DOHH2 (cell line): Measurements from ENCODE around the gene UCP3.

Experiments used
- H3F3A ChIP-seq: fragments of 200-600 bp; sonication (generic), shearing (Covaris generic); 2 replicates; pipeline ENCODE4 v1.6.0; 2016; ENCODE audit warnings: antibody characterized with exemption, mild to moderate bottlenecking; ENCODE audit not compliant: control insufficient read depth, insufficient read depth
- H3K27ac ChIP-seq: fragments of 200-600 bp; sonication (generic); 2 replicates; pipeline ENCODE4 v1.5.1; 2014; ENCODE audit warnings: low read depth, mild to moderate bottlenecking, low read length, moderate library complexity
- H3K27me3 ChIP-seq: fragments of 200-600 bp; sonication (generic); 2 replicates; pipeline ENCODE4 v1.6.1; 2014; ENCODE audit warnings: mild to moderate bottlenecking, low read length, mixed read lengths; ENCODE audit not compliant: control insufficient read depth
- H3K36me3 ChIP-seq: fragments of 200-600 bp; sonication (generic); 2 replicates; pipeline ENCODE4 v1.6.1; 2014; ENCODE audit warnings: mild to moderate bottlenecking, low read length, moderate library complexity, mixed read lengths; ENCODE audit not compliant: control insufficient read depth
- H3K4me1 ChIP-seq: fragments of 200-600 bp; sonication (generic); 2 replicates; pipeline ENCODE4 v1.6.1; 2014; ENCODE audit warnings: mild to moderate bottlenecking, low read length, mixed read lengths; ENCODE audit not compliant: control insufficient read depth
- H3K4me2 ChIP-seq: fragments of 200-600 bp; sonication (generic); 2 replicates; pipeline ENCODE4 v1.6.0; 2014; ENCODE audit warnings: mild to moderate bottlenecking, low read length, moderate library complexity
- H3K4me3 ChIP-seq: fragments of 200-600 bp; sonication (generic); 2 replicates; pipeline ENCODE4 v1.5.1; 2014; ENCODE audit warnings: mild to moderate bottlenecking, low read length, mixed read lengths
- H3K79me2 ChIP-seq: fragments of 200-600 bp; sonication (generic); 2 replicates; pipeline ENCODE4 v1.6.1; 2014; ENCODE audit warnings: mild to moderate bottlenecking, low read length, mixed read lengths; ENCODE audit not compliant: control insufficient read depth
- H3K9me2 ChIP-seq: fragments of 200-600 bp; sonication (generic); replicated peaks from 2 replicates; pipeline ENCODE4 v1.6.1; 2014; ENCODE audit warnings: mild to moderate bottlenecking, low read length, mixed read lengths; ENCODE audit not compliant: control insufficient read depth
- H3K9me3 ChIP-seq: fragments of 200-600 bp; sonication (generic); 2 replicates; pipeline ENCODE4 v1.6.1; 2014; ENCODE audit warnings: antibody characterized with exemption, low read length, mixed read lengths; ENCODE audit not compliant: control insufficient read depth, insufficient read depth
- H4K20me1 ChIP-seq: fragments of 200-600 bp; sonication (generic); 2 replicates; pipeline ENCODE4 v1.6.0; 2014; ENCODE audit warnings: low read depth, mild to moderate bottlenecking, antibody characterized with exemption, low read length, moderate library complexity; ENCODE audit not compliant: control insufficient read depth, insufficient read depth
- EZH2phosphoT487 ChIP-seq: fragments of 200-600 bp; sonication (generic); IDR thresholded peaks from 2 replicates; pipeline ENCODE4 v1.6.1; 2017; ENCODE audit warnings: borderline replicate concordance, mild to moderate bottlenecking, antibody characterized with exemption, low read length, moderate library complexity, mixed read lengths
- TF ChIP-seq, protein P1 (sequence below): fragments of 200-600 bp; sonication (generic); IDR thresholded peaks from one replicate; pipeline ENCODE4 v1.5.1; 2014; ENCODE audit warnings: antibody characterized with exemption, mild to moderate bottlenecking, low read depth, low read length; ENCODE audit not compliant: poor library complexity, severe bottlenecking

The UCP3 gene

GRCh38 chr11:73957654-73958361 is 51.1 kb downstream of the UCP3 start:
- H3K9me2 ChIP-seq = no peaks in the 10 kb centered on the region
- TF ChIP-seq, protein P1, sequence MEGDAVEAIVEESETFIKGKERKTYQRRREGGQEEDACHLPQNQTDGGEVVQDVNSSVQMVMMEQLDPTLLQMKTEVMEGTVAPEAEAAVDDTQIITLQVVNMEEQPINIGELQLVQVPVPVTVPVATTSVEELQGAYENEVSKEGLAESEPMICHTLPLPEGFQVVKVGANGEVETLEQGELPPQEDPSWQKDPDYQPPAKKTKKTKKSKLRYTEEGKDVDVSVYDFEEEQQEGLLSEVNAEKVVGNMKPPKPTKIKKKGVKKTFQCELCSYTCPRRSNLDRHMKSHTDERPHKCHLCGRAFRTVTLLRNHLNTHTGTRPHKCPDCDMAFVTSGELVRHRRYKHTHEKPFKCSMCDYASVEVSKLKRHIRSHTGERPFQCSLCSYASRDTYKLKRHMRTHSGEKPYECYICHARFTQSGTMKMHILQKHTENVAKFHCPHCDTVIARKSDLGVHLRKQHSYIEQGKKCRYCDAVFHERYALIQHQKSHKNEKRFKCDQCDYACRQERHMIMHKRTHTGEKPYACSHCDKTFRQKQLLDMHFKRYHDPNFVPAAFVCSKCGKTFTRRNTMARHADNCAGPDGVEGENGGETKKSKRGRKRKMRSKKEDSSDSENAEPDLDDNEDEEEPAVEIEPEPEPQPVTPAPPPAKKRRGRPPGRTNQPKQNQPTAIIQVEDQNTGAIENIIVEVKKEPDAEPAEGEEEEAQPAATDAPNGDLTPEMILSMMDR = no peak
- TF ChIP-seq EZH2phosphoT487 = no peak
- no peaks in the 10 kb centered on the region for H3K79me2 ChIP-seq
- no peaks in the 10 kb centered on the region for H3F3A ChIP-seq
- no peak overlapping the region for H3K27ac ChIP-seq
- H3K4me2 ChIP-seq = 0 out of 2 replicates have a peak overlapping the region, but pooled peaks have one; percentile 8
- peaks cover 14% of the 10 kb centered on the region; the same call in 1 of the 2 replicates for H3K27me3 ChIP-seq
- H3K9me3 ChIP-seq = no peaks in the 10 kb centered on the region
- H3K4me1 ChIP-seq = 0 out of 2 replicates have a peak, but pooled peaks cover 6% of the 10 kb centered on the region
- H3K36me3 ChIP-seq = no peaks in the 10 kb centered on the region
- no peak overlapping the region for H3K4me3 ChIP-seq
- no peaks in the 10 kb centered on the region for H4K20me1 ChIP-seq

GRCh38 chr11:73956876-73957653 is 51.8 kb downstream of the UCP3 start:
- TF ChIP-seq, protein P1 = no peak
- no peak for TF ChIP-seq EZH2phosphoT487
- H3K9me2 ChIP-seq = no peaks in the 10 kb centered on the region
- no peaks in the 10 kb centered on the region for H3F3A ChIP-seq
- H3K4me2 ChIP-seq = 0 out of 2 replicates have a peak overlapping the region, but pooled peaks have one; percentile 8
- H3K79me2 ChIP-seq = no peaks in the 10 kb centered on the region
- H3K4me1 ChIP-seq = 0 out of 2 replicates have a peak, but pooled peaks cover 6% of the 10 kb centered on the region
- H3K9me3 ChIP-seq = no peaks in the 10 kb centered on the region
- H3K4me3 ChIP-seq = no peak overlapping the region
- no peak overlapping the region for H3K27ac ChIP-seq
- H3K27me3 ChIP-seq = peaks cover 14% of the 10 kb centered on the region; the same call in 1 of the 2 replicates
- no peaks in the 10 kb centered on the region for H3K36me3 ChIP-seq
- no peaks in the 10 kb centered on the region for H4K20me1 ChIP-seq

GRCh38 chr11:73951797-73952196 is 57.1 kb downstream of the UCP3 start:
- Histone ChIP-seq H3K4me3 (no peak overlapping the region), H3K27me3 (peaks cover 3% of the 10 kb centered on the region; the same call in 1 of the 2 replicates), H3K9me2 (no peaks in the 10 kb centered on the region), H3K9me3 (no peaks in the 10 kb centered on the region), H3K79me2 (no peaks in the 10 kb centered on the region), H3F3A (no peaks in the 10 kb centered on the region), H3K4me2 (no peak overlapping the region), H3K36me3 (no peaks in the 10 kb centered on the region), H4K20me1 (no peaks in the 10 kb centered on the region), H3K27ac (no peak overlapping the region), H3K4me1 (no peaks in the 10 kb centered on the region)
- TF ChIP-seq EZH2phosphoT487 = no peak
- TF ChIP-seq, protein P1 = no peak
